Psoas muscle (tissue), 8 donors: ENCODE data around the gene SMYD3. TPM values are rescaled to one million over a fixed set of nuclear protein-coding genes. Genes with fewer than 3 reads are reported as not detected.

ENCODE experiments used
- ATAC-seq, 4 donors: fragments of 200-7000 bp; cut with Tn5 transposase; one replicate each; pipeline ENCODE4 v1.9.1; 2020; ENCODE audit warnings: moderate library complexity in 3 of 4, mild to moderate bottlenecking in 2 of 4
- DNase-seq, 2 donors: peaks; one replicate each; pipeline ENCODE4 v3.0.0-alpha.2; 2020
- H3K27ac ChIP-seq: fragments of 200-600 bp; one replicate; pipeline ENCODE4 v1.8.0; 2022
- H3K27me3 ChIP-seq, 3 donors: fragments of 200-600 bp in 1 of 3; one replicate each; pipeline versions ENCODE4 v1.6.1 to v1.8.0; 2013 to 2022; ENCODE audit warnings: low read length in 2 of 3, mild to moderate bottlenecking in 2 of 3, moderate library complexity in 1 of 3; ENCODE audit not compliant: insufficient read depth in 3 of 3
- H3K36me3 ChIP-seq, 2 donors: fragments of 200-600 bp in 1 of 2; one replicate each; pipeline versions ENCODE4 v1.6.1 to v1.8.0; 2013 to 2022; ENCODE audit warnings: low read depth in 1 of 2, mild to moderate bottlenecking in 1 of 2, moderate library complexity in 1 of 2; ENCODE audit not compliant: insufficient read depth in 1 of 2
- H3K4me1 ChIP-seq: fragments of 200-600 bp; one replicate; pipeline ENCODE4 v1.8.0; 2022
- H3K4me3 ChIP-seq: fragments of 200-600 bp; one replicate; pipeline ENCODE4 v1.8.0; 2022; ENCODE audit warnings: mild to moderate bottlenecking
- H3K9me3 ChIP-seq: fragments of 200-600 bp; one replicate; pipeline ENCODE4 v1.8.0; 2022
- WGBS, 3 donors: extraction: QIAGEN DNeasy Blood & Tissue Kit; methylation state at CpG; one replicate each; pipeline versions ENCODE4 v1.1.6 to v1.1.7; 2013; 5-methylcytosine and 5-hydroxymethylcytosine counted together
- intact Hi-C, 2 donors: fragments of 100-400 bp; cut with DNase I; formaldehyde crosslinking; loops; one replicate each; pipeline versions ENCODE4 v1.11.0 to v1.14.2; 2022
- polyA plus RNA-seq, 3 donors: library from polyadenylated mRNA; stranded (reverse); fragments of 200-250 nt; gene quantifications; one replicate each; pipeline ENCODE4 v1.2.3, GENCODE V29; 2013
- total RNA-seq, 4 donors: library from RNA; stranded (reverse); fragmentation: NEBNext Ultra II Directional in 2 of 4; extraction: Animal tissue kit (Norgen Biotek cat#: 25700) in 2 of 4; gene quantifications; one replicate each; pipeline versions ENCODE4 v1.2.1 to v1.2.4, GENCODE V29; 2021 to 2023
- TF ChIP-seq, protein P1 (sequence below): fragments of 200-600 bp; IDR thresholded peaks from one replicate; pipeline ENCODE4 v1.8.0; 2022; ENCODE audit warnings: antibody characterized with exemption
- donor health status: healthy with polysubstance abuse.
- donor health status: DM: no; HTN: no; CAD: no; lungs with moderate emphysema.
- donor health status: Bipolar disorder and iron deficiency.
- donor health status: healthy.
- donor health status: DM: yes; HTN: yes; CAD: no.
- donor health status: DM: no; HTN: no; CAD: no.
- donor health status: DM: no; HTN: no; CAD: no.
- donor health status: DM: yes; HTN: yes; CAD: no.

The SMYD3 gene
- total and polyA plus RNA-seq, 7 donors = 2.9 to 6.4 (median 4.9) TPM

DNA sequence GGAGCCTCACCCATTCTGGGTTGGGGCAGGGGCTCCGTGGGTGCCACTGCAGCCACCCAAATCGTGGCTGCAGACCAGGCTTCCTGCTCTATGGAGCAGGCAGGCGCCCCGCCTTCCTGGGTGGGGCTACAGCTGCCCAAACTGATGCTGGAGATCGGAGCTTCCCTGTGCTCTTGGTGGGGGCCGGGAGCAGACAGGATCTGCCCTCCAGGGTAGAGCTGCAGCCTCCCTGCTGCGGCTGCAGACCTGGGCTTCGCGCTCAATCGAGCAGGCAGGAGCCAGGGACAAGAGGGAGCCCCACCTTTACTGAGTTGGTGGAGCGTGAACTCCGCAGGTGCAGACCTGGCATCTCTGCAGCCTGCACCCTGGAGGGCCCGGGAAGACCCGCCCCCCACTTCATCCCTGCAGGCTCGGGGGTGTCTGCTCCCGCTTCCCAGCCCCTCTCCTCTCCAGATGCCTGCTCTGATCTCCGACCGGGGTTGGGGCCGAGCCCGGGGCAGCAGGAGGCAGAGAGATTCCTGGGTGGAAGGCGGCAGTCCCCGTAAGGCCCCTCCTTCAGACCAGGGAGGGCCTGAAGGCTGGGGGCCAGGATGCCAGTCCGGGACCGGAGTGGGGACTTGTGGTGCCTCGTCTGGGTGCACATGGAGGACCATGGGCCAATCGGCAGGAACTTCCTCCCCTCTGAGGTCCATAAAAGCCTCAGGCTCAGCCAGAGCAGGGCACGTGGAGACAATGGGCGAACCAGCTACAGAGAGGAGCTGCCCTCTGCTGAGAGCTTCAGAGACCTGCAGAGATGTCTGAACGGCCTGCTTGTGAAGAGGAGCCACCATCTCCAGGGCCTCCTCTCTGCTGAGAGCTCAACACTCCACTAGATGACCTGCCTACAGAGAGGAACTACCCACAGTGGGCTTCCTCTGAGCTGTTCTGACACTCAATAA is 359.3 kb downstream of the SMYD3 start:
- no peaks in the 10 kb centered on the region for H3K27me3 ChIP-seq
- intact Hi-C loops = no loop called here
- 93 to 95% (median 95%) methylated on average over 23 to 29 of the region's 29 CpGs for WGBS, 3 donors
- DNase-seq = no peak
- no peaks in the 10 kb centered on the region for H3K4me1 ChIP-seq
- H3K9me3 ChIP-seq = no peaks in the 10 kb centered on the region
- TF ChIP-seq, protein P1, sequence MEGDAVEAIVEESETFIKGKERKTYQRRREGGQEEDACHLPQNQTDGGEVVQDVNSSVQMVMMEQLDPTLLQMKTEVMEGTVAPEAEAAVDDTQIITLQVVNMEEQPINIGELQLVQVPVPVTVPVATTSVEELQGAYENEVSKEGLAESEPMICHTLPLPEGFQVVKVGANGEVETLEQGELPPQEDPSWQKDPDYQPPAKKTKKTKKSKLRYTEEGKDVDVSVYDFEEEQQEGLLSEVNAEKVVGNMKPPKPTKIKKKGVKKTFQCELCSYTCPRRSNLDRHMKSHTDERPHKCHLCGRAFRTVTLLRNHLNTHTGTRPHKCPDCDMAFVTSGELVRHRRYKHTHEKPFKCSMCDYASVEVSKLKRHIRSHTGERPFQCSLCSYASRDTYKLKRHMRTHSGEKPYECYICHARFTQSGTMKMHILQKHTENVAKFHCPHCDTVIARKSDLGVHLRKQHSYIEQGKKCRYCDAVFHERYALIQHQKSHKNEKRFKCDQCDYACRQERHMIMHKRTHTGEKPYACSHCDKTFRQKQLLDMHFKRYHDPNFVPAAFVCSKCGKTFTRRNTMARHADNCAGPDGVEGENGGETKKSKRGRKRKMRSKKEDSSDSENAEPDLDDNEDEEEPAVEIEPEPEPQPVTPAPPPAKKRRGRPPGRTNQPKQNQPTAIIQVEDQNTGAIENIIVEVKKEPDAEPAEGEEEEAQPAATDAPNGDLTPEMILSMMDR = no peak
- no peak overlapping the region for H3K27ac ChIP-seq
- no peak for ATAC-seq
- H3K4me3 ChIP-seq = no peak overlapping the region
- no peaks in the 10 kb centered on the region for H3K36me3 ChIP-seq

- TF ChIP-seq, protein P1 = no peak
- no peaks in the 10 kb centered on the region for H3K4me1 ChIP-seq
- intact Hi-C loops = no loop called here
- no peak overlapping the region for H3K27ac ChIP-seq
- no peak for DNase-seq
- no peaks in the 10 kb centered on the region for H3K9me3 ChIP-seq
- H3K4me3 ChIP-seq = no peak overlapping the region
- ATAC-seq = no peak
- WGBS, 3 donors = 82 to 87% (median 82%) methylated on average over 25 of the region's 25 CpGs
- no peaks in the 10 kb centered on the region for H3K27me3 ChIP-seq
- H3K36me3 ChIP-seq = no peaks in the 10 kb centered on the region
Measured at GRCh38 chr1:246146804-246147523, 360.1 kb downstream of the SMYD3 start.

- no peaks in the 10 kb centered on the region for H3K9me3 ChIP-seq
- no peaks in the 10 kb centered on the region for H3K36me3 ChIP-seq
- TF ChIP-seq, protein P1 = no peak
- H3K4me3 ChIP-seq = no peak overlapping the region
- intact Hi-C loops = no loop called here
- DNase-seq = no peak
- no peaks in the 10 kb centered on the region for H3K4me1 ChIP-seq
- WGBS, 3 donors = 94 to 96% (median 96%) methylated on average over 4 of the region's 4 CpGs
- no peak for ATAC-seq
- no peak overlapping the region for H3K27ac ChIP-seq
- no peaks in the 10 kb centered on the region for H3K27me3 ChIP-seq
Measured at GRCh38 chr1:246145900-246146299, 361.2 kb downstream of the SMYD3 start.

GRCh38 chr1:246144931-246145330 is 362.1 kb downstream of the SMYD3 start:
- no peaks in the 10 kb centered on the region for H3K36me3 ChIP-seq
- H3K9me3 ChIP-seq = no peaks in the 10 kb centered on the region
- no peak overlapping the region for H3K27ac ChIP-seq
- H3K4me3 ChIP-seq = no peak overlapping the region
- H3K27me3 ChIP-seq = no peaks in the 10 kb centered on the region
- ATAC-seq = no peak
- DNase-seq = no peak
- TF ChIP-seq, protein P1 = no peak
- intact Hi-C loops = no loop called here
- WGBS, 3 donors = 93 to 97% (median 96%) methylated on average over 3 of the region's 3 CpGs
- no peaks in the 10 kb centered on the region for H3K4me1 ChIP-seq
